ENCODE data around the gene DISC1.

DISC1 gene

GRCh38 chr1:231839999-231840398 lies 213.4 kb downstream of the DISC1 start:
- no peak overlapping the region for H3K9ac ChIP-seq (ENCODE audit: low read length)
- H4K20me1 ChIP-seq (ENCODE audit: insufficient read depth, low read length): no peaks in the 10 kb centered on the region
- H3K36me3 ChIP-seq (ENCODE audit: insufficient read depth, low read length): no peaks in the 10 kb centered on the region
- no peak overlapping the region for H3K4me2 ChIP-seq (ENCODE audit: low read length)
- H3F3A ChIP-seq (ENCODE audit: insufficient read depth, low read length): no peaks in the 10 kb centered on the region
- H3K4me1 ChIP-seq (ENCODE audit: insufficient read depth, low read length, severe bottlenecking): no peaks in the 10 kb centered on the region
- H3K4me3 ChIP-seq (ENCODE audit: low read depth, low read length, poor library complexity, severe bottlenecking): no peak overlapping the region
- no peaks in the 10 kb centered on the region for H3K27me3 ChIP-seq (ENCODE audit: insufficient read depth, low read length)
- no peaks in the 10 kb centered on the region for H3K79me2 ChIP-seq (ENCODE audit: insufficient read depth, low read length)
- no peaks in the 10 kb centered on the region for H3K9me2 ChIP-seq (ENCODE audit: low read depth, low read length)
- H2AFZ ChIP-seq (ENCODE audit: low read length): no peak overlapping the region
- H3K9me3 ChIP-seq (ENCODE audit: low read length): no peaks in the 10 kb centered on the region
- H3K27ac ChIP-seq (ENCODE audit: low read depth, low read length, poor library complexity, severe bottlenecking): no peak overlapping the region
- TF ChIP-seq, protein P1, sequence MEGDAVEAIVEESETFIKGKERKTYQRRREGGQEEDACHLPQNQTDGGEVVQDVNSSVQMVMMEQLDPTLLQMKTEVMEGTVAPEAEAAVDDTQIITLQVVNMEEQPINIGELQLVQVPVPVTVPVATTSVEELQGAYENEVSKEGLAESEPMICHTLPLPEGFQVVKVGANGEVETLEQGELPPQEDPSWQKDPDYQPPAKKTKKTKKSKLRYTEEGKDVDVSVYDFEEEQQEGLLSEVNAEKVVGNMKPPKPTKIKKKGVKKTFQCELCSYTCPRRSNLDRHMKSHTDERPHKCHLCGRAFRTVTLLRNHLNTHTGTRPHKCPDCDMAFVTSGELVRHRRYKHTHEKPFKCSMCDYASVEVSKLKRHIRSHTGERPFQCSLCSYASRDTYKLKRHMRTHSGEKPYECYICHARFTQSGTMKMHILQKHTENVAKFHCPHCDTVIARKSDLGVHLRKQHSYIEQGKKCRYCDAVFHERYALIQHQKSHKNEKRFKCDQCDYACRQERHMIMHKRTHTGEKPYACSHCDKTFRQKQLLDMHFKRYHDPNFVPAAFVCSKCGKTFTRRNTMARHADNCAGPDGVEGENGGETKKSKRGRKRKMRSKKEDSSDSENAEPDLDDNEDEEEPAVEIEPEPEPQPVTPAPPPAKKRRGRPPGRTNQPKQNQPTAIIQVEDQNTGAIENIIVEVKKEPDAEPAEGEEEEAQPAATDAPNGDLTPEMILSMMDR (IDR thresholded peaks at IDR 0.05; ENCODE audit: low read length): no peak
- TF ChIP-seq EZH2 (IDR thresholded peaks at IDR 0.05; ENCODE audit: borderline replicate concordance, low read length): no peak

DNA sequence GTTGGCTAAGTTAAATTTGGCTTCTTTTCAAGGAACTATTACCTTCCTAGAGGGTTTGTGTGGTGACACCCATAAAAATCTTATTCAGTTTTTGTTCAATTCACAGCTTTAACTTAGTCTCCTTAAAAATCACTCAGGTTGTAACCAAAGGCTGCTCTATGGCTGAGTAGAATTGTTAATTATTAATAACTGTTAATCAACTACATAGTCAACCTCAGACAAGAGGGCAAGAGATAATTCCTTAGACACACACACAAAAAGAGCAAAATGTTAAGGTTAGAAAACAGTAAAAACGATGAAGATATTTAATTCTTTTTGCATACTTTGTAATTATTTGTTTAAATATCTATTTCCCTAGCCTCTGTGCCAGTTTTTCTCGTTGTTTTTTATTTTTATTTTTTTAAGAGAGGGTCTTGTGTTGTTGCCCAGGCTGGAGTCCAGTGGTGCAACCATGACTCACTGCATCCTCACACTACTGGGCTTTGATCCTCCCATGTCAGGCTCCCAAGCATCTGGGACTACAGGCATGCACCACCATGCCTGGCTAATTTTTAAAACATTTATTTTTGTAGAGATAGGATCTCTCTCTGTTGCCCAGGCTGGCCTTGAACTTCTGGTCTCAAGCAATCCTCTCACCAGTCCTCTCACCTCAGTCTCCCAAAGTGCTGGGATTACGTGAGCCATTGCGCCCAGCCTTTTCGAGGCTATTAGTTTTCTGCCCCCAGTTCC lies 215.2 kb downstream of the DISC1 start:
- H4K20me1 ChIP-seq (ENCODE audit: insufficient read depth, low read length): no peaks in the 10 kb centered on the region
- H3K27me3 ChIP-seq (ENCODE audit: insufficient read depth, low read length): no peaks in the 10 kb centered on the region
- no peaks in the 10 kb centered on the region for H3K36me3 ChIP-seq (ENCODE audit: insufficient read depth, low read length)
- H3K9me3 ChIP-seq (ENCODE audit: low read length): no peaks in the 10 kb centered on the region
- no peaks in the 10 kb centered on the region for H3K79me2 ChIP-seq (ENCODE audit: insufficient read depth, low read length)
- H3K4me1 ChIP-seq (ENCODE audit: insufficient read depth, low read length, severe bottlenecking): no peaks in the 10 kb centered on the region
- no peak overlapping the region for H2AFZ ChIP-seq (ENCODE audit: low read length)
- no peak overlapping the region for H3K27ac ChIP-seq (ENCODE audit: low read depth, low read length, poor library complexity, severe bottlenecking)
- no peak overlapping the region for H3K4me2 ChIP-seq (ENCODE audit: low read length)
- H3K9me2 ChIP-seq (ENCODE audit: low read depth, low read length): no peaks in the 10 kb centered on the region
- H3K4me3 ChIP-seq (ENCODE audit: low read depth, low read length, poor library complexity, severe bottlenecking): no peak overlapping the region
- no peak overlapping the region for H3K9ac ChIP-seq (ENCODE audit: low read length)
- H3F3A ChIP-seq (ENCODE audit: insufficient read depth, low read length): no peaks in the 10 kb centered on the region
- TF ChIP-seq, protein P1 (IDR thresholded peaks at IDR 0.05; ENCODE audit: low read length): no peak
- no peak for TF ChIP-seq EZH2 (IDR thresholded peaks at IDR 0.05; ENCODE audit: borderline replicate concordance, low read length)

- no peak for TF ChIP-seq EZH2 (IDR thresholded peaks at IDR 0.05; ENCODE audit: borderline replicate concordance, low read length)
- TF ChIP-seq, protein P1 (IDR thresholded peaks at IDR 0.05; ENCODE audit: low read length): no peak
- Histone ChIP-seq H3F3A (ENCODE audit: insufficient read depth, low read length) (no peaks in the 10 kb centered on the region), H3K27ac (ENCODE audit: low read depth, low read length, poor library complexity, severe bottlenecking) (no peak overlapping the region), H3K27me3 (ENCODE audit: insufficient read depth, low read length) (no peaks in the 10 kb centered on the region), H4K20me1 (ENCODE audit: insufficient read depth, low read length) (no peaks in the 10 kb centered on the region), H3K9ac (ENCODE audit: low read length) (no peak overlapping the region), H3K4me3 (ENCODE audit: low read depth, low read length, poor library complexity, severe bottlenecking) (no peak overlapping the region), H3K79me2 (ENCODE audit: insufficient read depth, low read length) (no peaks in the 10 kb centered on the region), H2AFZ (ENCODE audit: low read length) (no peak overlapping the region), H3K36me3 (ENCODE audit: insufficient read depth, low read length) (no peaks in the 10 kb centered on the region), H3K4me2 (ENCODE audit: low read length) (no peak overlapping the region), H3K9me2 (ENCODE audit: low read depth, low read length) (no peaks in the 10 kb centered on the region), H3K4me1 (ENCODE audit: insufficient read depth, low read length, severe bottlenecking) (no peaks in the 10 kb centered on the region), H3K9me3 (ENCODE audit: low read length) (no peaks in the 10 kb centered on the region)
These were observed 215.9 kb downstream of the DISC1 start for GRCh38 chr1:231842441-231842840.

All from OCI-LY1 (cell line).